Measurements from ENCODE around the gene EFCC1. TPM values are rescaled to one million over a fixed set of nuclear protein-coding genes. Genes with fewer than 3 reads are reported as not detected.
A peak's percentile ranks its signal among the peaks of the same experiment; 100 is the strongest.

EFCC1 gene
- total RNA-seq, 1 donor from 2014 or later = 15.9 TPM

GRCh38 chr3:128993461-128994172 is 7.5 kb upstream of the EFCC1 start, which contains the start of gene CFAP92:
CFAP92 (minus strand) TSS chr3:128994076; CDS start chr3:128993304, 772 bp downstream.
- H3K27ac Mint-ChIP-seq (ENCODE audit: unreplicated experiment) = peak within 1 kb of the TSS; percentile 45
- H3K27me3 Mint-ChIP-seq (ENCODE audit: unreplicated experiment) = peaks cover 10% of the 10 kb centered on the region
- peak within 1 kb of the TSS; percentile 77 for H3K4me3 Mint-ChIP-seq (ENCODE audit: unreplicated experiment)
- H3K36me3 Mint-ChIP-seq (ENCODE audit: low read depth, unreplicated experiment) = peaks cover 7% of the 10 kb centered on the region
- TF ChIP-seq CTCF (IDR thresholded peaks at IDR 0.05; ENCODE audit: unreplicated experiment) = no peak
- peak; percentile 94 for DNase-seq (ENCODE audit: low spot score)
- no peaks in the 10 kb centered on the region for H3K9me3 Mint-ChIP-seq (ENCODE audit: unreplicated experiment)
- peaks cover 18% of the 10 kb centered on the region for H3K4me1 Mint-ChIP-seq (ENCODE audit: unreplicated experiment)

GRCh38 chr3:128994173-128994512 is 7.0 kb upstream of the EFCC1 start:
- peaks cover 7% of the 10 kb centered on the region for H3K36me3 Mint-ChIP-seq (ENCODE audit: low read depth, unreplicated experiment)
- H3K27ac Mint-ChIP-seq (ENCODE audit: unreplicated experiment) = peak overlapping the region; percentile 16
- peaks cover 23% of the 10 kb centered on the region for H3K4me1 Mint-ChIP-seq (ENCODE audit: unreplicated experiment)
- H3K9me3 Mint-ChIP-seq (ENCODE audit: unreplicated experiment) = no peaks in the 10 kb centered on the region
- DNase-seq (ENCODE audit: low spot score) = no peak
- no peak for TF ChIP-seq CTCF (IDR thresholded peaks at IDR 0.05; ENCODE audit: unreplicated experiment)
- peaks cover 10% of the 10 kb centered on the region for H3K27me3 Mint-ChIP-seq (ENCODE audit: unreplicated experiment)
- peak overlapping the region; percentile 77 for H3K4me3 Mint-ChIP-seq (ENCODE audit: unreplicated experiment)

GRCh38 chr3:128994581-128995546 is 6.2 kb upstream of the EFCC1 start:
- H3K27ac Mint-ChIP-seq (ENCODE audit: unreplicated experiment) = peak overlapping the region; percentile 45
- H3K27me3 Mint-ChIP-seq (ENCODE audit: unreplicated experiment) = peaks cover 10% of the 10 kb centered on the region
- peak overlapping the region; percentile 77 for H3K4me3 Mint-ChIP-seq (ENCODE audit: unreplicated experiment)
- H3K4me1 Mint-ChIP-seq (ENCODE audit: unreplicated experiment) = peaks cover 24% of the 10 kb centered on the region
- TF ChIP-seq CTCF (IDR thresholded peaks at IDR 0.05; ENCODE audit: unreplicated experiment) = no peak
- no peak for DNase-seq (ENCODE audit: low spot score)
- H3K9me3 Mint-ChIP-seq (ENCODE audit: unreplicated experiment) = no peaks in the 10 kb centered on the region
- H3K36me3 Mint-ChIP-seq (ENCODE audit: low read depth, unreplicated experiment) = peaks cover 7% of the 10 kb centered on the region

GRCh38 chr3:128995737-128996136 is 5.4 kb upstream of the EFCC1 start:
- H3K36me3 Mint-ChIP-seq (ENCODE audit: low read depth, unreplicated experiment) = peaks cover 7% of the 10 kb centered on the region
- TF ChIP-seq CTCF (IDR thresholded peaks at IDR 0.05; ENCODE audit: unreplicated experiment) = no peak
- H3K9me3 Mint-ChIP-seq (ENCODE audit: unreplicated experiment) = no peaks in the 10 kb centered on the region
- no peak overlapping the region for H3K27ac Mint-ChIP-seq (ENCODE audit: unreplicated experiment)
- H3K27me3 Mint-ChIP-seq (ENCODE audit: unreplicated experiment) = peaks cover 11% of the 10 kb centered on the region
- peaks cover 30% of the 10 kb centered on the region for H3K4me1 Mint-ChIP-seq (ENCODE audit: unreplicated experiment)
- no peak for DNase-seq (ENCODE audit: low spot score)
- no peak overlapping the region for H3K4me3 Mint-ChIP-seq (ENCODE audit: unreplicated experiment)
